Central memory CD4-positive, alpha-beta T cell (primary cell): ENCODE measurements around the gene HSD17B11.
"Not testable (repeated sequence)": the region's sequence is repeated elsewhere in the genome, so short reads cannot be mapped to it uniquely, and the experiment has no call there.

ENCODE experiments used
- DNase-seq: peaks from one replicate; pipeline ENCODE4 v3.0.0; 2022

HSD17B11 gene

DNA sequence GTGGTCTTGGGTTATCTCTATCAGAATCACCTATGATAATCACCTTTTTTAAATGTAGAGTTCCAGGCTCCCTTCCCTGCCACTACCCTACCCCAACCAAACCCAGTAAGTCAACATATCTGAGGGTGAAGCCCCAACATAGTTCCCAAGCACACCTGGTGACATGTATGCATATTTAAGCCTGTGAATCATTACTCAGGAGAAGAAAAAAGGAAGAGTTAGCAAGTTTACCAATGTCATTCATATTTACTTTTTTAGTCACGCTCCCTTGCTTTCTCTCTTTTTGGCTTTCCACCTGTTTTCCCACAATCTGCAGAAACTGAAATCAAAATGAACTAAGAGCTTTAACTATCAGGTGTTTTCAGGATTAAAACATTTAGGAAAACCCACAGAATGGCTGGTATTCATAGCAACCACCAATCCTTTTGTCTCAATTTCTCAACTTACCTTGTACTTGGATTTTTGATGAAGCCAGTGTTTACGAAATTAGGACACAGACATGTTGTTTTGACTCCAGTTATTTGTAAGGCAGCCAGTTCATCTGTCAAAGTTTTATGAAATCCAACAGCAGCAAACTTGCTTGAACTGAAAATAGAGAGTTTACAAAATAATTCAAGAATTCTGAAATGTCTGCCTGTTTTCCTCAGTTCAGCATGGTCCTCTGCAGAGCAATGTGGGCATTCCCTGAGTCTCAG, 34.0 kb downstream of the HSD17B11 start:
- no peak for DNase-seq

DNA sequence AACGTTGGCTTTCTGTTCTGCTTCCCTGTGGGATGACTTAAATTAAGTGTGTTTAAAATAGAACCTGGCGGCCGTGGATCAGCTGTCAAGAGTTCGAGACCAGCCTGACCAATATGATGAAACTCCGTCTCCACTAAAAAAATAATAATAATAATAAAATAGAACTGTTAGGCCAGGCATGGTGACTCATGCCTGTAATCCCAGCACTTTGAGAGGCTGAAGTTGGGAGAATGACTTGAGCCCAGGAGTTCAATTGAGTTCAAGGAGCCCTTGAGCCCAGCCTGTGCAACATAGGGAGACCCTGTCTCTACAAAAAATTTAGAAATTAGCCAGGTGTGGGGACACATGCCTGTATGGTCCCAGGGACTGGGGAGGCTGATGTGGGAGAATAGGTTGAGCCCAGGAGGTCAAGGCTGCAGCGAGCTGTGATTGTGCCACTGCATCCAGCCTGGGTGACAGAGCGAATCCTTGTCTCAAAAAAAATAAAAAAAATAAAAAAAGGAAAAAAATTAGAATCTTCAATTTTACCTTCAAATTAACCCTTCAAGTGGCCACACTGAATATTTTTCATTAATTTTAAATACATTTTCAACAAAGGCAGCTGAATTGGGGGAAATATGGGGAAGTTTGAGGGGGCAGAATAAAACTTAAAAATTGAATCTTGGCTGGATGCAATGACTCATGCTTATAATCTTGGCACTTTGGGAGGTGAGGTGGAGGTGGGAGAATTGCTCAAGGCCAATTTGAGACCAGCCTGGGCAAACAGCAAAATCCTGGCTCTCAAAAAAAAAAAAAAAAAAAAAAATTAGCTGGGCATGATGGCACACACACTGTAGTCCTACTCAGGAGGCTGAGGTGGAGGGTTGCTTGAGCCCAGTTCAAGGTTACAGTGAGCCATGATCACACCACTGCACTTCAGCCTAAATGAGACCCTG, 36.6 kb downstream of the HSD17B11 start:
- no peak for DNase-seq

DNA sequence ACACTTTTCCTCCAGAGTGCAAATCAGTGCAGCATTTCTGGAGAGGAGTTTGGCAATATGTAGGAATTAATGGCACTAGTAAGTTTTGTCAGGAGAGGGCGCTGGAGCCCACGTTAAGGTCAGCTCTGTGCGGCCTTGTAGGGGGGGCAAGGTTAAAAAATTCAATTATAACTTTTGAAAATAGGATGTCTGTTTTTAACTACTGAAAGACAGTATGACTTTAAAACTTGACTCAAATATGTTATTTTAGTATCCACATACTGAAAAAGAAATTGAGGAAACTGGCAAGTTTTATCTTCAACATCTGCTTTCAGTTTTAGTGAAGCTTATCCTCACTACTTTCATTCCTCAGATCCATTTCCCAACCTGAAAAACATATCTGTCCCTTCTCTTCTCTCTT, 37.4 kb downstream of the HSD17B11 start:
- DNase-seq = no peak

DNA sequence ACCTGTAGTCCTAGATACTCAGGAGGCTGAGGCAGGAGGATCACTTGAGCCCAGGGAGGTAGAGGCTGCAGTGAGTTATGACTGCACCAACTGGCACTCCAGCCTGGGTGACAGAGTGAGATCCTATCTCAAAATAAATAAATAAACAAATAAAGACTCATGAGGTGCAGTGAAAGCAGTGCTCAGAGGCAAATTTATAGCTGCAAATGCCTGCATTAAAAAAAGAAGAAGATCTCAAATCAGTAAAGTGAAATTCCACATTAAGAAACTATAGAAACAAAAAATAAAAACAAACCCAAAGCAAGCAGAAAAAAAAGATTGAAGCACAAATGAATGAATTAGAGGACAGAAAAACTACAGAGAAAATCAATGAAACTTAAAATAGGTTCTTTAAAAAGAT, 45.8 kb downstream of the HSD17B11 start:
- no peak for DNase-seq

DNA sequence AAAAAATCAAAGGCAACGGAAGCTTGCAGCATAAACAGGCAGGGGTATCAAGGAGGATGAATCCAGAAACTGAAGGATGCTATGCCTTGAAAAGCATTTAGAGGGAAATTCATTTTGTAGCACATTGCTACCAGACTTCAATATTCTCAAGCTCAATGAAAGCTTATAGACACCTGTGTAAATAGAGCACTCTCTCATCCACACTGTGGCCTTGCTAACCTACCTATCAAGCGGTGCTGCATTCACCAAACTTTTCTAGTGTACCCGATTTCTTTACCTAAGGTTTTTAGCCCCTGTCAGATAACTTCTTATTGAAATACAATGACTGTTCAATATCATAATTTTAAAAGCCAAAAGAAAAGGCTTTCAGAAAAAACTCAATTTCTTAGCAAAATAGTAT, 48.1 kb downstream of the HSD17B11 start:
- DNase-seq = no peak

DNA sequence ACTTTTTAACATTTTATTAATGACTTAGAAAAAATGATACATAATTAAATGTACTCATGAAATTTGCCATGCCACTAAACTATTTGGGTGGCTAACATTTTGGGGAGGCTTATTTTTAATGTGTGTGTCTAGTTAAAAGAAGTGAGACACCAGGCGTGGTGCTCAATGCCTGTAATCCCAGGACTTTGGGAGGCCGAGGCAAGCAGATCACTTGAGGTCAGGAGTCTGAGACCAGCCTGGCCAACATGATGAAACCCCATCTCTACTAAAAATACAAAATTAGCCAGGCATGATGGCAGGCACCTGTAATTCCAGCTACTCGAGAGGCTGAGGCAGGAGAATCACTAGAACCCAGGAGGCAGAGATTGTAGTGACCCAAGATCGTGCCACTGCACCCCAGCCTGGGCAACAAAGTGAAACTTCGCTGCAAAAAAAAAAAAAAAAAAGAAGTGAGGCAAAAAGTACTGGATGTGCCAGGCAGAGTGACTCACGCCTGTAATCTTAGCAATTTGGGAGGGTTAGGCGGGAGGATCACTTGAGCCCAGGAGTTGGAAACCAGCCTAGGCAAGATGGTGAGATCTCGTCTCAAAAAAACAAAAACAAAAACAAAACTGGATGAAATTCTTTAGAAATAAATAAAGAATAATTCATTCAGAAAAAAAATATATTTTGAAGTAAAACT, 48.9 kb downstream of the HSD17B11 start:
- not testable (repeated sequence) for DNase-seq

DNA sequence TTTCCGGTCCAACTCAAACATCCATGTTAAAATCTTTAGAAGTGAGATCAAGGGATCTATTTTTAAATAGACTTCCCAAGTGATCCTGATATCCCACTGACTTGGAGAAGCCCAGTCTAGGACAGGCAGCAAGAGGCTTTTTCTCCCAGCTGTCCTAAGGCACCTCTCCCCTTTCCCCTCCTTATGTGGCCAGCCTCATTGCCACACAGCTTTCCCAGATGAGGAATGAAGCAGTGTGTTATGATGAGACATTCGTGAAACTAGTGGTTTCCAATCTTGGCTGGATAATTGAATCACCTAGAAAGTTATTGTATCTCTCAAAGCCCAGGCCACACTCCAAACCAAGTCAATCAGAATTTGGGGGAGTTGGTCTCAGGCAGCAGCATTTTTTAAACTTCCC, 51.5 kb downstream of the HSD17B11 start:
- no peak for DNase-seq

DNA sequence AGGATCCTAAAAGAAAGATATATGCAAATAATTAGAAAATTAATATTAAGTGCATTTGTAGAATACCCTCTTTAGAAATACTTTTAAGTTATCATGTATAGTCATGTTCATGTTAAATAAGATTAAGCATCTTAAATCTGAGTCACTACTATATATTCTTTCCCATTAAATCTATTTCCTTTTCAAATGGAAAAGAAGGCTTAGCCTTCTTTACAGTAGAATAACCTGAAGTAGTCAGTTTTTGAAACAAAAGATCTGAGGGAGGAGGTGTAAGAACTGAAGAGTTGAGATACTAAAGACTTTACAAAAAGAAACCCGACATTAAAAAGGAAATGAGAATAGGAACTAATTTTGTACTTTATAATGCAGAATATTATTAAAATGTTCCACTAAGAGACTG, 53.6 kb downstream of the HSD17B11 start:
- DNase-seq = no peak

DNA sequence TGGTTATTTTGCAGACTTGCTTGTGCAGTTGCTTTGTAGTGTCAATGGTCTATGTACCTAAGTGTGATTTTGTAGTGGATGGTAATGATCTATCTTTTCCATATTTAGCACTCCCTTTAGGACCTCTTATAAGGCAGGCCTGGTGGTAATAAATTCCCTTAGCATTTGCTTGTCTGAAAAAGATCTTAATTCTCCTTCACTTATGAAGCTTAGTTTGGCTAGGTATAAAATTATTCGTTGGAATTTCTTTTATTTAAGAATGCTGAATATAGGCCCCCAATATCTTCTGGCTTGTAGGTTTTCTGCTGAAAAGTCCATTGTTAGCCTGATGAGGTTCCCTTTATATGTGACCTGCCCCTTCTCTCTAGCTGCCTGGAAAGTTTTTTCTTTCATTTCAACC, 57.7 kb downstream of the HSD17B11 start:
- DNase-seq = no peak

DNA sequence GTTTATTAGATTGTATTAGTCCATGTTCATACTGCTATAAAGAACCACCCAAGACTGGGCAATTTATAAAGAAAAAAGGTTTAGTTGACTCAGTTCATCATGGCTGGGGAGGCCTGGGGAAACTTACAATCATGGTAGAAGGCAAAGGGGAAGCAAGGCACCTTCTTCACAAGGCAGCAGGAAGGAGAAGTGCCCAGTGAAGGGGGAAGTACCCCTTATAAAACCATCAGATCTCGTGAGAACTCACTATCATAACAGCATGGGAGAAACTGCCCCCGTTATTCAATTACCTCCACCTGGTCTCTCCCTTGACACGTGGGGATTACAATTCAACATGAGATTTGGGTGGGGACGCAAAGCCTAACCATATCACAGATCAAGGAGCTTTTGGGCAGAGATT, 60.2 kb downstream of the HSD17B11 start:
- DNase-seq = no peak

DNA sequence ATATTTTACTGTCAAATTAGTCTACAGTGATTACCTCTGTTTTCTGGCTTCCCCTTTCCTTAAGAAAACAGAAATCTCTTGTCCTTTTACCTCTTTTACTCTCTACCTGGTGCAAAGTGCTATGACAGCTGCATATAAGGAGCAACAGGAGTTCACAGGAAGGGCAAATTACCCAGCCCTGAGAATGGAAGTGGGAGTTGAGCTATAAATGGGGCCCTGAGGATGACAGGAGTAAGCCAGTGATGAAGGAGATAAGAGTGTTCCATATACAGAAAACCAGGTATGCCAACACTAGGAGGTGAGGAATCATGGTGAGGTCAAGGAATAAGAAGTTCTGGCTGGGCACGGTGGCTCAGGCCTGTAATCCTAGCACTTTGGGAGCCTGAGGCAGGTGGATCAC, 63.9 kb downstream of the HSD17B11 start:
- DNase-seq = no peak

DNA sequence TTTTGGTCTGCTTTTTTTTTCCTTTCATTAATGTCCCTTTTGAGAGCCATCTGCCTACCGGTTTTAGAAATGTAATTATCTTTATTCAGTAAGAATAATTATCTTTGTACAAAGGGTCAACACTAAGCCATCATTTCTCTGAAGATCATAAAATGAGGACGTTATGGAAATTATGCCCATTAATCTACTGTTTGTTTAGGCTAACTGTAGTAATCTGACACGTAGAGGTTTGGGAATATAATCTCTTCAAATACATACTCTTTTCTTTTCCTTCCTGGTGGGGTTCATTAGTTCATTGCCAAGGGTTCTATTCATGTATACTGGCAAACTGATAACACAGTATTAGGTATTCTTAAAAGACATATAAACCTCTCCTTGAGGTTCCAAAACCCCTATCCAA, 64.5 kb downstream of the HSD17B11 start:
- no peak for DNase-seq

DNA sequence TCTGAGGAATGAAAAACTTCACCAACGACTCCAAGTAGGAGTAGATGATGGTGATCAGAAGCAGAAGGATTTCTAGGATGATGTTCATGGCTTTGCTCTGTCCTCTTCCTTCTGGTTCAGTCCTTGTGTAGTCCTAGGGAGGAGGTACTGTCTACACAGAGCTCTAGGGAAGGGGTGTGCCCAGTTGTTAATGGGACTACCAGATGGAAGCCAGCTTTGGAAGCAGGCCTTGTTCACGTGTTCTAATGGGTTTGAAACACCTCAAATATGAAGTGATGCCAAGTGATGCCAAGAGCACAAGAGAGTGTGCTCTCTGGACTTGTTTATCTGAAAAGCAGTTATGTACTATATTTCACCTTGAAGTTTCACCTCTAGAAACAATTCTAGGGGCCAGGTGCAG, 68.2 kb downstream of the HSD17B11 start, which contains the start of gene HSD17B13:
Gene HSD17B13 (minus strand): TSS at position 129 of the 400 bp plus-strand sequence. CDS start 41 bp downstream, at position 88.
- DNase-seq = no peak

DNA sequence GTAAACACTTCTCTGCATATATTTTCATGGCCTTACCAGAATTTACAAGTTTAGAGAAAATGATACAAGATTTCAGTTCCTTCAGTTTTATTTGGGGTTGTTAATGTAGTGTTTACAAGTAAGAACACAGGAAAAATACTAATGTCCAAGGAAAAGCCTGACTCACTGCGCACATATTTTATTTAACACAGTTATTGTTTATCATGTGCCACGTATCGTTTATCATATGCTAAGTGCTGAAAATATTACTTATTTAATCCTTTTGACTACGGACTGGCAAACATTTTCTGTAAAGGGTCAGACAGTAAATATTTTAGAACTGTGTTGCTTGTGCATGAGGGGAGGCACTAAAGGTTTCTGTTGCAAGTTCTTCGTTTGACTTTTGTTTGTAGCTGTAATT, 69.1 kb downstream of the HSD17B11 start:
- no peak for DNase-seq

DNA sequence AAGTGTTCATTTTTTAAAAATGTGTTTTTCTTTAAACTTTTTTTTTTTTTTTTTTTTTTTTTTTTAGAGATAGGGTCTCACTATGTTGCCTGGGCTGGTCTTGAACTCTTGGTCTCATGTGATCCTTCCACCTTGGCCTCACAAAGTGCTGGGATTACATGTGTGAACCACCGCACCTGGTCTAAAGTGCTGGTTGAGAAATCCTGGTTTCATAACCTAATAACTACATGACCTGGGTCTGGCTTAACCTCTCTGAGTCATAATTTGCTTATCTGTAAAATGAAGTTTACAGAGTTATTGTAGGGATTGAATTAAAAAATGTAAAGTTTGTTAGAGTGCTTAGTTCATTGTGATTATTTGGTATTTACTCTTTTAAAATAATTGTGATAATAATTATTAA, 73.5 kb downstream of the HSD17B11 start:
- DNase-seq = no peak

DNA sequence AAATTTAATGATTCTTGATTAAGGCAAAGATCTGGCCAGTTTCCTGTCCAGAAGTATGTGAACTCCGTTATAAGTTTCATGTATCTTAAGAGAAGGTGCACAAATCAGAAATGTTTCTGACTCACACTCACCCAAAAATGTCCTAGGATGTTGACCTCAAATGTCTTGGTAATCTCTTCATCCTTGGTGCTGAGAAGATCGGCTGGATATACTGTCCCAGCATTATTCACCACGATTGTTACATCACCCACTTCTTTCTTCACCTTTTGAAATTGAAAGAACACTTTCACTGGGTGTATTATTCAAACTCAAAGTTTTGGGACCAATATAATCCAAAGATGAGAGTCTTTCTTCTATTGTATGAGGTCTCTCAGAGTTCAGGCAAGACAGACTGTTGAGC, 74.0 kb downstream of the HSD17B11 start:
- DNase-seq = no peak

DNA sequence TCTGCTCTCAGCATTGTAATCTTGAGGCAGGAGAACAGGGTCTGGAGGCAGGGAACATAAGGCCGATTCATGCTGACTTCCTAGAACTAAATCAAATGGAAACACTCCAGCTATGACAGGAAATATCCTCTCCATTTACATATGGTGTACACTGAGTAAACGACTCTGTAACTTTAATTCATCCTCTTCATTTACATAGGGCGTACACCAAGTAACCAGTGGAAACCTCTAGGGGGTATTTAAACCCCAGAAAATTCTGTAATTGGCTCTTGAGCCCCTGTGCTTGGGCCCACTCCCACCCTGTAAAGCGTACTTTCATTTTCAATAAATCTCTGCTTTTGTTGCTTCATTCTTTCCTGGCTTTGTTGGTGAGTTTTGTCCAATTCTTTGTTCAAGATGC, 76.0 kb downstream of the HSD17B11 start:
- DNase-seq = not testable (repeated sequence)

DNA sequence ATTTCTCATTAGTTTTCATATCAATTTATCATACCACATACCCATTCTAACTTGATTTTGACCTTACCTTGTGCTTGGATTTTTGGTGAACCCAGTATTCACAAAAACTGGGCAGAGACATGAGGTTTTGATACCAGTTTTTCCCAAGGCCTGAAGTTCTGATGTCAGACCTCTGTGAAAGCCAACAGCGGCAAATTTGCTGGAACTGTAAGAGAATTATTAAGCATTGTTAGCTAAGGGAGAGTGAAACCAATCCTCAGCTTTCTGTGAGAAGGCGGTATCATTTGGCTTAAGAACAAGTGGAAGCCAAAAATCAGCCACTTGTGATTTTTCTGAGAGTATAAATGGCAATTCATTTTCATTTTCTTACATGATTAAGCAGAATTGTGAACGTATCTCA, 77.2 kb downstream of the HSD17B11 start:
- DNase-seq = no peak

DNA sequence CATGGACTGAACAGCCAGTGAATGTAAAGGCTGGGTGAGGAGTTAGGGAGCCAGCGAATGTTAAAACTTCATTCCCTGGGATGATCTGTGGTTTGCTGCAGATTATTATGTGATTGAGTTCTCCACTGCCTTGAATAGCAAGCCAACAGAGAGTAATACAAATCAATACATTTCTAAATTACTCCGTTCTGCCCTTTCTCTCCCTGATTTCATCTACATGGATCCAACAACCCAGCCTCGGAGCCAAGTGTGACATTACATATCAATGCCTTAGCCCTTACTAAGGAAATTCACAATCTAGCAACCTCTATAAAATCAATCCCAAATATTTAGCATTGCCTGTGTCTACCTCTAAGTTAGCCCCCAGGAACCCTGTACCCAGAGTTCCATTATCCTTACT, 79.3 kb downstream of the HSD17B11 start:
- no peak for DNase-seq

DNA sequence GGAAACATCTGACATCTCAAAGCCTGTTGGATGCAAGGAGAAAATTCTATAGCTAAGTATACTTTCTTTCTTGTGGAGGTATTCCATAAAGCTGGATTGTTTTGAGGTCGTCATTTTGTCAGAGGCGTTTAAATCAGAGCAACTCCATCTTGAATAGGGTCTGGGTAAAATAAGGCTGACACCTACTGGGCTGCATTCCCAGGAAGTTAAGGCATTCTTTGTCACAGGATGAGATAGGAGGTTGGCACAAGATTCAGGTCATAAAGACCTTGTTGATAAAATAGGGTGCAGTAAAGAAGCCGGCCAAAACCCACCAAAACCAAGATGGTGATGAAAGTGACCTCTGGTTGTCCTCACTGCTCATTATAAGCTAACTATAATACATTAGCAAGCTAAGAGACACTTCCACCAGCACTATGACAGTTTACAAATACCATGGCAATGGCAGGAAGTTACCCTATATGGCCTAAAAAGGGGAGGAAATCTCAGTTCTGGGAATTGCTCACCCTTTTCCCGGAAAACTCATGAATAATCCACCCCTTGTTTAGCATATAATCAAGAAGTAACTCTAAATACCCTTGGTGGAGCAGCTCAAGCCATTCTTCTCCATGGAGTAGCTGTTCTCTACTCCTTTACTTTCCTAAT, 80.2 kb downstream of the HSD17B11 start:
- no peak for DNase-seq

DNA sequence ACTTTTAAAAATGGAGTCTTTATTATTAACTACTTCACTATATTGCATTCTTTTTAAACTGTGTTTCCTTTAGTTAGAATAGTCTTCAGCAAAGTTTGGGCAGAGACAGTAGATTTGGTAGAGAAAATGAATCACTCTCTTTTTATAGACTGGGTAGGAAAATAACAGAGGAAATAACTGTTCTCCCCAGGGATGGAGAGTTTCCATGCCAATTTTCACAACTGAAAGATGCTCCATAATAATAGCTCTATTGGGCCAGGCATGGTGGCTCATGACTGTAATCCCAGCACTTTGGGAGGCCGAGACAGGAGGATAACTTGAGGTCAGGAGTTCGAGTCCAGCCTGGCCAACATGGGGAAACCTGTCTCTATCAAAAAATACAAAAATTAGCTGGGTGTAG, 81.4 kb downstream of the HSD17B11 start:
- DNase-seq = no peak

DNA sequence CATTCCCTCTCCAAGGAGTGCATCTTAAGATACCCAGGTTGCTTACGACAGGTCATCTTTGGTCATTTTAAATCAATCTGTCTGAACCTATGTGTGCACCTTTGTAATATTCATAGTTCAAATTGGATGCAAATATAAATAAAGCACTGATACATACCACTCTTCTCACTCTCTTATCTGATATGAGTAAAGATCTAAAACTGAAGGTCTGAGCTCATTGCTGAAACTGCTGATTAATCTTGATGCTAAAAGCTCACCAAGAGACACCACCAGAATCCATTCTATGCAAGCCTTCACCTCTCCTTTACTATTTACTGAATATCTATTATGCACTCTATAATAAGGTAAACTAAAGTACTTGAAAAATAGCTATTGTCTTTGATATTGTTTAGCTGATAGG, 84.9 kb downstream of the HSD17B11 start:
- DNase-seq = no peak

DNA sequence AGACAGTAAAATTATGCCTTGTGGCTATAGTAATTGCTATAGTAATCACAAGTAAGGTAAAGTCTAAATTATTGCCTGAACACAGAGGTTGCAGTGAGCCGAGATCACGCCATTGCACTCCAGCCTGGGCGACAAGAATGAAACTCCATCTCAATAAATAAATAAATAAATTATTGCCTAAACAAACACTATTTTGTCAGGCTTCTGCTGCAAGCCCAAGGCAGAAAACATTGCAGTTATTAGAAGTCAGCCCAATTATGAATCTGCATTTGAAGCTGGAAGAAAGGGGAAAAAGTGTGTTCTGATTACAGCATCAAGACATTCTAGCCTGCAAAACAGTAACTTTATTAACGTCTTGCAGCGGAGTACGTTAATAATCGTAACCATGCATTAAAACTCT, 85.4 kb downstream of the HSD17B11 start:
- DNase-seq = no peak
